ENCODE measurements around the gene LRCOL1. TPM values are rescaled to one million over a fixed set of nuclear protein-coding genes. Genes with fewer than 3 reads are reported as not detected.

The LRCOL1 gene
- total and polyA plus RNA-seq, 2 of the 13 experiments (the other 11 are each of a cell fraction or from before 2014, with no cell fraction given), result not detected

GRCh38 chr12:132608231-132609171 lies 1.9 kb downstream of the LRCOL1 start (continued):
- no peak for TF ChIP-seq ZNF484 (CRISPR knock-in tag; IDR thresholded peaks at IDR 0.05; ENCODE audit: borderline replicate concordance, low read depth)
- no peak for TF ChIP-seq SRSF9 (IDR thresholded peaks at IDR 0.05; ENCODE audit: borderline replicate concordance, insufficient read depth, low read depth, low read length, poor library complexity, severe bottlenecking)
- TF ChIP-seq FOXA3 (CRISPR knock-in tag; IDR thresholded peaks at IDR 0.05), result peak; percentile 49
- TF ChIP-seq DRAP1 (CRISPR knock-in tag; IDR thresholded peaks at IDR 0.05), result peak; percentile 50; the same call in 1 of the 2 replicates
- TF ChIP-seq HNRNPH1 (optimal IDR thresholded peaks at IDR 0.05; ENCODE audit: low read depth, low read length), result no peak
- TF ChIP-seq TP53 (CRISPR knock-in tag; conservative IDR thresholded peaks at IDR 0.05), result no peak
- no peak for TF ChIP-seq FOXO4 (CRISPR knock-in tag; conservative IDR thresholded peaks at IDR 0.05)
- no peak for TF ChIP-seq FUBP1 (CRISPR knock-in tag; IDR thresholded peaks at IDR 0.05; ENCODE audit: borderline replicate concordance)
- peak; percentile 88 for TF ChIP-seq HIC2 (CRISPR knock-in tag; IDR thresholded peaks at IDR 0.05; ENCODE audit: low read depth)
- no peak for TF ChIP-seq ARNT2 (CRISPR knock-in tag; IDR thresholded peaks at IDR 0.05; ENCODE audit: low read depth)
- no peak for TF ChIP-seq ZNF383 (CRISPR knock-in tag; IDR thresholded peaks at IDR 0.05; ENCODE audit: borderline replicate concordance)
- no peak for TF ChIP-seq NFE2L1 (CRISPR knock-in tag; IDR thresholded peaks at IDR 0.05; ENCODE audit: borderline replicate concordance)
- no peak for TF ChIP-seq ZKSCAN8 (CRISPR knock-in tag; IDR thresholded peaks at IDR 0.05; ENCODE audit: borderline replicate concordance)
- no peak for TF ChIP-seq SIN3A (IDR thresholded peaks at IDR 0.05; ENCODE audit: borderline replicate concordance, low read depth, low read length)
- TF ChIP-seq CREB1 (IDR thresholded peaks at IDR 0.05), result no peak
- no peak for TF ChIP-seq CREB1 (CRISPR knock-in tag; IDR thresholded peaks at IDR 0.05)
- TF ChIP-seq KAT2B (IDR thresholded peaks at IDR 0.05; ENCODE audit: borderline replicate concordance, low read depth, low read length), result no peak
- TF ChIP-seq SETDB1 (CRISPR knock-in tag; IDR thresholded peaks at IDR 0.05; ENCODE audit: borderline replicate concordance), result no peak
- no peak for TF ChIP-seq HOXA7 (CRISPR knock-in tag; IDR thresholded peaks at IDR 0.05)
- 0 out of 2 replicates have a peak, but pooled peaks have one; percentile 23 for TF ChIP-seq TMF1 (CRISPR knock-in tag; IDR thresholded peaks at IDR 0.05; ENCODE audit: low read depth)
- no peak for TF ChIP-seq ZBTB33 (CRISPR knock-in tag; IDR thresholded peaks at IDR 0.05)

Data from HepG2 (cell line).